Activated gamma-delta T cell (primary cell): ENCODE data around the gene SLC29A3.

Experiments used
- DNase-seq: peaks from one replicate; lab custom pipeline; 2025; lab: John Stamatoyannopoulos, UW

Gene SLC29A3

GRCh38 chr10:71300555-71301370 lies 18.3 kb upstream of the SLC29A3 start:
- DNase-seq: no peak

GRCh38 chr10:71301371-71301916 lies 17.6 kb upstream of the SLC29A3 start:
- no peak for DNase-seq

- no peak for DNase-seq
Measured at GRCh38 chr10:71302451-71302850, 16.6 kb upstream of the SLC29A3 start.

GRCh38 chr10:71302874-71303568 lies 16.0 kb upstream of the SLC29A3 start:
- DNase-seq: no peak

GRCh38 chr10:71303569-71303907 lies 15.5 kb upstream of the SLC29A3 start:
- no peak for DNase-seq

GRCh38 chr10:71304914-71305313 lies 14.1 kb upstream of the SLC29A3 start:
- DNase-seq: no peak

GRCh38 chr10:71306979-71307378 lies 12.1 kb upstream of the SLC29A3 start:
- DNase-seq: no peak

- DNase-seq: no peak
Measured at GRCh38 chr10:71307469-71308085, 11.5 kb upstream of the SLC29A3 start.

- no peak for DNase-seq
Measured at GRCh38 chr10:71308244-71308643, 10.8 kb upstream of the SLC29A3 start.

GRCh38 chr10:71308985-71309384 lies 10.1 kb upstream of the SLC29A3 start:
- DNase-seq: no peak

GRCh38 chr10:71309919-71310318 lies 9.1 kb upstream of the SLC29A3 start:
- no peak for DNase-seq

GRCh38 chr10:71312220-71312619 lies 6.8 kb upstream of the SLC29A3 start:
- no peak for DNase-seq

- DNase-seq: no peak
Measured at GRCh38 chr10:71312811-71313789, 6.0 kb upstream of the SLC29A3 start.

GRCh38 chr10:71314028-71314693 lies 4.9 kb upstream of the SLC29A3 start:
- DNase-seq: no peak

GRCh38 chr10:71314694-71315225 lies 4.3 kb upstream of the SLC29A3 start:
- DNase-seq: no peak

GRCh38 chr10:71316056-71316785 lies 2.8 kb upstream of the SLC29A3 start:
- DNase-seq: no peak

GRCh38 chr10:71316786-71317160 lies 2.3 kb upstream of the SLC29A3 start:
- DNase-seq: no peak

GRCh38 chr10:71317739-71318138 lies 1.3 kb upstream of the SLC29A3 start:
- DNase-seq: no peak

GRCh38 chr10:71319800-71320392 lies 837 bp downstream of the SLC29A3 start:
- DNase-seq: no peak

GRCh38 chr10:71320592-71320991 lies 1.5 kb downstream of the SLC29A3 start:
- no peak for DNase-seq
